ENCODE measurements around the gene MYBPC1.

MYBPC1 gene

GRCh38 chr12:101599771-101600484 lies 5.2 kb downstream of the MYBPC1 start:
- DNase-seq = no peak

GRCh38 chr12:101604132-101604531 lies 9.4 kb downstream of the MYBPC1 start:
- DNase-seq = no peak

- no peak for DNase-seq
Observed at GRCh38 chr12:101607894-101608293, 13.1 kb downstream of the MYBPC1 start.

GRCh38 chr12:101608301-101609133 lies 13.7 kb downstream of the MYBPC1 start:
- DNase-seq = no peak

- DNase-seq = no peak
Observed at GRCh38 chr12:101609198-101609597, 14.4 kb downstream of the MYBPC1 start.

- no peak for DNase-seq
Observed at GRCh38 chr12:101612160-101612916, 17.6 kb downstream of the MYBPC1 start.

- DNase-seq = no peak
Observed at GRCh38 chr12:101616027-101616494, 21.3 kb downstream of the MYBPC1 start.

- DNase-seq = no peak
Observed at GRCh38 chr12:101619026-101619786, 24.4 kb downstream of the MYBPC1 start.

- no peak for DNase-seq
Observed at GRCh38 chr12:101619858-101620761, 25.3 kb downstream of the MYBPC1 start.

GRCh38 chr12:101620762-101621133 lies 26.0 kb downstream of the MYBPC1 start:
- no peak for DNase-seq

GRCh38 chr12:101628676-101629075 lies 33.9 kb downstream of the MYBPC1 start:
- DNase-seq = no peak

GRCh38 chr12:101634724-101635123 lies 40.0 kb downstream of the MYBPC1 start:
- DNase-seq = no peak

GRCh38 chr12:101637936-101638335 lies 43.2 kb downstream of the MYBPC1 start:
- DNase-seq = no peak

- no peak for DNase-seq
Observed at GRCh38 chr12:101642115-101643067, 47.6 kb downstream of the MYBPC1 start.

GRCh38 chr12:101647711-101648110 lies 52.9 kb downstream of the MYBPC1 start:
- no peak for DNase-seq

GRCh38 chr12:101648195-101648594 lies 53.4 kb downstream of the MYBPC1 start:
- no peak for DNase-seq

- DNase-seq = no peak
Observed at GRCh38 chr12:101650346-101651117, 55.8 kb downstream of the MYBPC1 start.

- no peak for DNase-seq
Observed at GRCh38 chr12:101653030-101653429, 58.3 kb downstream of the MYBPC1 start.

- DNase-seq = no peak
Observed at GRCh38 chr12:101653503-101653902, 58.7 kb downstream of the MYBPC1 start.

- DNase-seq = no peak
Observed at GRCh38 chr12:101654442-101654841, 59.7 kb downstream of the MYBPC1 start.

Data from SHP77 treated with DMSO at 0.1 percent for 48 hours (cell line).